NT2/D1 (cell line): ENCODE measurements around the gene INHA.

Experiments
- DNase-seq: peaks from one replicate; pipeline ENCODE4 v3.0.0-alpha.2; 2011; ENCODE audit warnings: low read depth, low spot score
- H3K27me3 ChIP-seq: 2 replicates; pipeline ENCODE4 v1.6.0; 2011; ENCODE audit warnings: mild to moderate bottlenecking; ENCODE audit not compliant: insufficient read length, insufficient read depth
- H3K36me3 ChIP-seq: 2 replicates; pipeline ENCODE4 v1.6.1; 2011; ENCODE audit warnings: mild to moderate bottlenecking, low read length, mixed read lengths; ENCODE audit not compliant: insufficient read depth, insufficient read length
- H3K4me1 ChIP-seq: 2 replicates; pipeline ENCODE4 v1.5.1; 2011; ENCODE audit not compliant: insufficient read depth, insufficient read length
- H3K4me3 ChIP-seq: 2 replicates; pipeline ENCODE4 v1.5.1; 2011; ENCODE audit warnings: low read depth; ENCODE audit not compliant: insufficient read length
- H3K9ac ChIP-seq: 2 replicates; pipeline ENCODE4 v1.6.0; 2011; ENCODE audit warnings: low read depth; ENCODE audit not compliant: insufficient read length
- H3K9me3 ChIP-seq: 2 replicates; pipeline ENCODE4 v1.5.1; 2011; ENCODE audit warnings: mild to moderate bottlenecking, low read length; ENCODE audit not compliant: insufficient read depth
- SUZ12 ChIP-seq: IDR thresholded peaks from 2 replicates; pipeline ENCODE4 v1.6.1; 2011; ENCODE audit not compliant: insufficient read length, insufficient read depth; ENCODE audit errors: extremely low read depth
- YY1 ChIP-seq: IDR thresholded peaks from 2 replicates; pipeline ENCODE4 v1.6.1; 2011; ENCODE audit not compliant: insufficient read length, insufficient read depth
- ZNF274 ChIP-seq: IDR thresholded peaks from 2 replicates; pipeline ENCODE4 v1.6.1; 2011; ENCODE audit warnings: mild to moderate bottlenecking, low read depth, low read length

Gene INHA

DNA sequence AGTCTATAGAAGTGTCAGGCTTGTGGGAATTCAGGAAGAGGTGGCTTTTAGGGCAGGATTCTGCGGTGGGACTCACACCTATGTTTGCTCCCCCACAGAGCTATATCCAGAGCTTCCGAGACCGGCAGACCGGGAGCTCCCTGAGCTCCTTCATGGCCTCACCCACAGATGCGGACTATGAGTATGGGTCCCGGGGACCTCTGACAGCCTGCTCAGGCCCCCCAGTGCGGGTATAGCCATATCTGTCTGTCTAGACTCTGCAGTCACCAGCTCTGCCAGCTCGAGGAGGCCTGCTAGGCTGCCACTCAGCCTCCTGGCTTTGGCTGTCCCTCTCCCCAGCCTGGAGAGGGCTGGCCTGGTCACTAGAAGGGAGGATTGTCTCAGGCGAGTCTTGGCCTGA, 22.5 kb upstream of the INHA start:
- DNase-seq = no peak
- TF ChIP-seq YY1 = no peak
- Histone ChIP-seq H3K4me3 (no peak overlapping the region), H3K27me3 (peaks cover 62% of the 10 kb centered on the region), H3K4me1 (peaks cover 14% of the 10 kb centered on the region), H3K9me3 (no peaks in the 10 kb centered on the region), H3K36me3 (peaks cover 38% of the 10 kb centered on the region), H3K9ac (no peak overlapping the region)

DNA sequence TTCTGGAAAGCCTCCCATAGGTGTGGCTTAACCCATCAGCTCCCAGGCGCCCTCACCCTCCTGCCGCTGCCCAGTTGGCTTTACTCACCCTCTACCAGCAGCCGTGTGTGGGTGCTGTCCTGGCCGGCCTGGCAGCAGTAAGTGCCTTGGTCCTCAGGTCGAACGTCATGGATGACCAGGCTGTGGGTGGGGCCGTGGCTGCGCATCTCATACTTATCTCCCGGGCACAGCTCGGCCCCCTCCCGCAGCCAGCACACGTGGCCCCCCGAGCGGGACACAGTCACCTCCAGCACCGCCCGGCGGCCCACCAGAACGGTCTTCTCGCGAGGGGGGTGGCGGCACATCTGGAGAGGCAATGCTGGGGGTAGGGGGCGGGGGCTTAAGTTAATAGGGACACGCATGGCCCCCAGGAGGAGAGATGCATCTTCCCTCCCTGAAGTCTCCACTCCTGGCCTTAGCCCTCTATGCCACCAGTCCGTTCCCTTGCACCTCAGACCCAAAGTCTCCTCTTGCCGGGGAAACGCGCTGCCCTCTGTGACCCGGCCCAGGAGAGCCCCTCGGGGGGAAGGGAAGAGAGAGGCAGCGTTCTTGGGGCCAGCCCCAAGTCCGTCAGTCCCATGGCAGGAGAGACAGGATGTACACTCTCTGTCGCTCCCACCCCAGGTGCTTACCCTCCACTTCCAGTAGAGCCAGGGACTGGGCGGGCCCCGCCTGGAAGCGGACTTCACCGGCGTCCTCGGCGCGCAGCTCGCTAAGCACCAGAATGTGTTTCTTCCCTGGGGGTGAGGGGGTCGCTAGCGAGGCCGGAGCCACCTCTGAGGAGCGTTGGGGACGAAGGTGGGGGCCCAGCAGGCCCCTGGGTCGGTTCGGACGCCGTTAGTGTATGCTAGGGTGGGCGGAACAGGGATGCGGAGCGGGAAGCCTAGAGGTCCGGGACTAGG, 20.4 kb upstream of the INHA start:
- peak overlapping the region; percentile 81 for H3K9ac ChIP-seq
- DNase-seq = peak; percentile 62
- TF ChIP-seq SUZ12 = no peak
- no peak for TF ChIP-seq YY1
- no peak for TF ChIP-seq ZNF274
- H3K4me3 ChIP-seq = peak overlapping the region; percentile 69
- H3K36me3 ChIP-seq = peaks cover 58% of the 10 kb centered on the region
- peaks cover 14% of the 10 kb centered on the region for H3K4me1 ChIP-seq
- no peaks in the 10 kb centered on the region for H3K9me3 ChIP-seq
- peaks cover 43% of the 10 kb centered on the region for H3K27me3 ChIP-seq

DNA sequence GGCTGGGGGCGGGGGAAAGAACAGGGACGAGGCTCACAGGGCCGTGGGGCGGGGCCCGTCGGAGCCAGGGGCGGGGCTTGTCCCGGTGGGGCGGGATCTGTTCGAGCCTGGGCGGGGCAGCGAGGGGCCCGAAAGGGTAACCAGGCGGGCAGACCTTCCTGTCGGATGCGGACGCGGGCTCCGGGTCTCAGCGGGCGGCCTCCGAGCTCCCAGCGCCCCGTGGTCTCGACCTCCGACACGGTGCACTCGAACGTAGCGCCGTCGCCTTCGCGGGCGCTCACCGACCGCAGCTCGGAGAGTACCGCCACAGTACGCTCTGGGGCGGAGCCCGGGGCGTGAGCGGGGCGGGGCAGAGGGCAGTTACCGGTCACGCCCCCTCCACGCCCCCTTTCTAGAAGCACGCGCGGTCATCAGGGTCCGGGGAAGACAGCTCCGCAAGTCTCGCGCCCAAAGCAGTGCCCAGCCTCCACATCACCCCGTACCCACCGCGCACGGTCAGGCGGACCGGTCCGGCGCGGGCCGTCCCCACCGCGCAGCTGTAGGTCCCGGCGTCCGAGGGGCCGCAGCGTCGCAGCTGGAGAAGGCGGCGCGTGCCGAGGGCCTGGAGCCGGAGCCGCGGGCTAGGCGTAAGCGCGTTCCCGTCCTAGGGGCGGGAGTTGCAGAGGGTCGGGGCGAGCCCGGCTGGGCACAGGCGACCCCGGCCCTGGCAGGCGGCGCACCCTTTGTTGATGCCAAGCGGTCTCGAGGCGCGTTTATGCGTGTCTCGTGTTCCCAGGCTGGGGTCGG, 19.5 kb upstream of the INHA start:
- Histone ChIP-seq H3K9ac (peak overlapping the region; percentile 78), H3K27me3 (peaks cover 41% of the 10 kb centered on the region), H3K4me3 (peak overlapping the region; percentile 69), H3K36me3 (peaks cover 61% of the 10 kb centered on the region), H3K9me3 (no peaks in the 10 kb centered on the region), H3K4me1 (peaks cover 14% of the 10 kb centered on the region)
- peak; percentile 75 for DNase-seq
- no peak for TF ChIP-seq YY1

DNA sequence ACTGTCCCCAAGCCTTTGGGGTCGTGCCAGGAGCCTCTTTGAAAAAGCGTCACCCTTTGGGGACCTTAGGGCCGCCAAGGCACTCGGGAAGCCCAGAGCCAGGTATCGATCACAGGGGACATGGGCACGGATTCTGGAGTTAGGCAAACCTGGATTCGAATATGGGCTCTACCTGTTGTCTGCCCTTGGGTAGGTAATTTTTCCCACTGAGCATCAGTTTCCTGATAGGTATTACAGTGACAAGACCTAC, 19.0 kb upstream of the INHA start:
- TF ChIP-seq SUZ12 (no peak), ZNF274 (no peak), YY1 (no peak)
- peaks cover 14% of the 10 kb centered on the region for H3K4me1 ChIP-seq
- DNase-seq = no peak
- peak overlapping the region; percentile 78 for H3K9ac ChIP-seq
- H3K9me3 ChIP-seq = no peaks in the 10 kb centered on the region
- H3K36me3 ChIP-seq = peaks cover 61% of the 10 kb centered on the region
- peaks cover 41% of the 10 kb centered on the region for H3K27me3 ChIP-seq
- H3K4me3 ChIP-seq = peak overlapping the region; percentile 69

DNA sequence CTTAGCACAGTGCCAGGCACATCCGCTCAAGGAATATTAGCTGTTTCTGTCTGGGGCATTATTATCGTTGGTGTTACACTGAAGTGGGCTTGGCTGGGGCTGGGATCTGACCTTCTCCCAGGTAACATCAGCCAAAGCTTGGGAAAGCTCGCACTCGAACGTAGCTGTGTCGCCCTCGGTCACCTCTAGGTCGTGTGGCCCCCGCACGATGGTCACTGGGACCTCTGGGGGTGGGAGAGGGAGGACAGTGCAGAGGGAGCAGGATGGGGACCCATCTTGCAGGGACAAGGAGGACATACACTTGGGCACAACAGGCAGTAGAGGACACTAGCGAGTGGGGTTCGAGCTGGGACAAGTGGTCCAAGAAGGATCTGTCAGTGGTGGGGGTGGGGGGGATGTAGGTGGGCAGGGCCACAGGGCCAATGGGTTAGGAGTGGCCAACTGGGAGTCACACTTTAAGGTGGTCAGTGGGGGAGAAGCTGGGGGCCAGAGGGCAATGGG, 18.6 kb upstream of the INHA start:
- TF ChIP-seq YY1 (no peak), SUZ12 (no peak), ZNF274 (no peak)
- peaks cover 39% of the 10 kb centered on the region for H3K27me3 ChIP-seq
- H3K9me3 ChIP-seq = no peaks in the 10 kb centered on the region
- no peak for DNase-seq
- no peak overlapping the region for H3K9ac ChIP-seq
- H3K36me3 ChIP-seq = peaks cover 61% of the 10 kb centered on the region
- no peak overlapping the region for H3K4me3 ChIP-seq
- peaks cover 14% of the 10 kb centered on the region for H3K4me1 ChIP-seq

DNA sequence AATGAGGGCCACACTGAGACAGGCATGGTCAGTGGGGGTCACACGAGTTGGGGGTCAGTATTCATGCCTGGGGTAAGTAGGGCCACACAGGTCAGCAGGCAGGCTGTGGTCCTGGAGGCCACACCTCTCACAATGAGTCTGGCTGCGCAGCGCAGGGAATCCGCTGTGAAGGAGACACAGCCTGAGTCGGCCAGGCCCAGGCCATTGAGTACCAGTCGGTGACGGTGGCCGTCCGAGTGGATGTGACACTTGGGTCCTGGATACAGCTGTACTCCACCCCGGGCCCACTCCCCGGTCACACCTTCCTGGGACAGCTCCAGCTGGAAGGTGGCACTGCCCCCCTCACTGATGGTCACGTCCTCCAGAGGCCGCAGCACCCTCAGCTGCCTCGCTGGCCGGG, 17.8 kb upstream of the INHA start:
- Histone ChIP-seq H3K9ac (no peak overlapping the region), H3K4me1 (peaks cover 14% of the 10 kb centered on the region), H3K9me3 (no peaks in the 10 kb centered on the region), H3K27me3 (peaks cover 30% of the 10 kb centered on the region), H3K4me3 (no peak overlapping the region), H3K36me3 (peaks cover 62% of the 10 kb centered on the region)
- DNase-seq = no peak
- TF ChIP-seq SUZ12 (no peak), ZNF274 (no peak), YY1 (no peak)

DNA sequence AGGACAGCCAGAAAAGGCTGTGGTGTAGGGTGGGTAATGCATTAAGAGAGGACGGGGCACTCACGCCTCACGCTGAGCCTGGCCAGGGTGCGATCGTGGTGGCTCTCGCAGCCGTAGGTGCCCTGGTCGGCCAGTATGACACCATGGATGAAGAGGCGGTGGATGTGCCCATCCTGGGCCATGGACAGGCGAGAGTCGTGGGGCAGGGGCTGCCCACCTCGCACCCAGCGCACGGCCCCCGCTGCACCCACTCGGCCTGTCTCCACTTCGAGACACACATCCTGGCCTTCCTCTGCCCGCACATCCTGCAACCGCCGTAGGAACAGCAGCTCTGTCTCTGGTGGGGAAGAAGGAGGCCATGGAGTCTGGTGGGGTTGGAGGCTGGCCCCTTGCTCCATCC, 16.2 kb upstream of the INHA start:
- Histone ChIP-seq H3K27me3 (peaks cover 14% of the 10 kb centered on the region), H3K4me3 (no peak overlapping the region), H3K36me3 (peaks cover 58% of the 10 kb centered on the region), H3K9me3 (no peaks in the 10 kb centered on the region), H3K9ac (no peak overlapping the region), H3K4me1 (peaks cover 15% of the 10 kb centered on the region)
- no peak for DNase-seq
- TF ChIP-seq SUZ12 (no peak), YY1 (no peak), ZNF274 (no peak)
